ENCODE results near the gene HEBP1. TPM values are rescaled to one million over a fixed set of nuclear protein-coding genes. Genes with fewer than 3 reads are reported as not detected.

Gene HEBP1
- total RNA-seq, 2 donors from 2014 or later: 25.0 to 34.2 TPM

Other genes starting within 250 kb of the HEBP1 start
- 1 to 10 TPM; 5.2 to 6.5 TPM for gene APOLD1, start 214.6 kb downstream of the HEBP1 start, total RNA-seq
- gene DDX47, start 186.9 kb downstream of the HEBP1 start, total RNA-seq: 100 to 1,000 TPM in 1 of 2 donors, 10 to 100 TPM in 1; 94.7 to 109 TPM
- under 1 TPM; 0.30 to 0.80 TPM for gene GPRC5A, start 108.7 kb downstream of the HEBP1 start, total RNA-seq
- gene GPRC5D, start 48.1 kb downstream of the HEBP1 start, total RNA-seq: not detected
- 10 to 100 TPM in 1 of 2 donors, 1 to 10 TPM in 1; 6.2 to 17.2 TPM for gene FAM234B, start 44.1 kb upstream of the HEBP1 start, total RNA-seq
- not detected for gene GSG1, start 103.4 kb upstream of the HEBP1 start, total RNA-seq
- 1 to 10 TPM; 1.4 to 9.2 TPM for gene EMP1, start 196.5 kb upstream of the HEBP1 start, total RNA-seq

Measured in activated naive CD4-positive, alpha-beta T cell treated with anti-CD3 and anti-CD28 coated beads, Interleukin-2, amount 50 U/mL, for 72 hours (primary cell).